Measurements from ENCODE around the gene RAD9B. TPM values are rescaled to one million over a fixed set of nuclear protein-coding genes. Genes with fewer than 3 reads are reported as not detected.

Gene RAD9B
- total and polyA plus RNA-seq, 10 of the 15 experiments (the other 5 are each of a cell fraction or from before 2014, with no cell fraction given) = 0.54 to 2.0 (median 1.3) TPM

- TF ChIP-seq YY1 (IDR thresholded peaks at IDR 0.05; ENCODE audit: low read depth, low read length) = peak; percentile 95
- peak; percentile 100 for TF ChIP-seq ZNF687 (IDR thresholded peaks at IDR 0.05)
- TF ChIP-seq FOS (IDR thresholded peaks at IDR 0.05; ENCODE audit: borderline replicate concordance, extremely low read depth, insufficient read length) = no peak
- peak; percentile 84; the same call in 1 of the 2 replicates for TF ChIP-seq TBL1XR1 (IDR thresholded peaks at IDR 0.05; ENCODE audit: low read depth, low read length)
Measured at GRCh38 chr12:110501752-110502738, at the start of gene RAD9B, which contains the start of gene VPS29 (continued).
